GM21360 (cell line): ENCODE results near the gene FOXQ1.

ENCODE experiments used
- ATAC-seq: cut with Tn5 transposase; IDR thresholded peaks from one replicate; pipeline ENCODE4 v1.9.1; 2021; ENCODE audit warnings: mild to moderate bottlenecking, moderate library complexity; ENCODE audit not compliant: unreplicated experiment

Gene FOXQ1

DNA sequence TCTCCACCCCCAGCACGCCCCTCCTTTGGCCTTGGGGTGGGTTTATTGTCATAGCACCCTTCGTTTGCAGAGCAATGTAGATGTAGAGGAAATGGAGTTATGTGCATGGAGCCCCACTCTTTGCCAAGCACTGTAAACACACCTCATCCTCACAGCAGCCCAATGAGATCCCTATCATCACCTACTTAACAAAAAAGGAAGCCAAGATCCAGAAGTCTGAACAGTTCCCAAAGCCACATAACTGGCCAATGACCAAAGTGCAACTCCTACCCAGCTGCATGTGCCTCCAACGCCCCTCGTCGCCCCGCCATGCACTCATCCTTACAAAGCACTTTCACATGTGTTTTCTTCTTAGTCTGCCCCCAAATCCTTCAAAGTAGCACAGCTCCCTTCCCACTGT lies 21.8 kb upstream of the FOXQ1 start:
- no peak for ATAC-seq

DNA sequence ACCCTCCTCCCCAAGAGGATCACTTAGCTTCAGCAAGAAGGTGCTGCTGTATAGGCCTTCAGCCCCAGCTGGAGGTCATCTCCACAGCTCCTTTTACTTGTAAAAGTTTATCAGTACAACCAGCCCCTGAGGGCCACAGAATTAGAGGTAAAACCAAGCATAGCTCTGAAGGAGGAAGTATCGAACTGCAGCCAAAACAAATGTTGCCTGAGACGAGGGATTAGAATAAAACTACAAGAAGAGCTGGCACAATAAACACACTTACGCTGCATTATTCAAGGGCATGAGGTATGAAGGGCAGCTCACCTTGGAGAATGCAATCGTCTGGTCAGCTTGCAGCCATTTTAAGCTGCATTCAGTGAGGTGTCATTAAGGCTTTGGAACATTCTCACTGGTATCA lies 21.1 kb upstream of the FOXQ1 start:
- ATAC-seq = no peak

DNA sequence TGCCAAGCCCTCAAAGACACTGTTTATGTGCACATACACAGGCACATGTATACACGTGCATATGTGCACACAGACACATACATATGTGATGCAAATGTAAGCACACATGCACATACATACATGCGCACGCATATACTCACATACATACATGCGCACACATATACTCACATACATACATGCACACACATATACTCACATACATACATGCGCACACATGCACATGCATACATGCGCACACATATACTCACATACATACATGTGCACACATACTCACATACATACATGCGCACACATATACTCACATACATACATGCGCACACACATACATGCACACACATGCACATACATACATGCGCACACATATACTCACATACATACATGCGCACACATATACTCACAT lies 20.5 kb upstream of the FOXQ1 start:
- no peak for ATAC-seq

DNA sequence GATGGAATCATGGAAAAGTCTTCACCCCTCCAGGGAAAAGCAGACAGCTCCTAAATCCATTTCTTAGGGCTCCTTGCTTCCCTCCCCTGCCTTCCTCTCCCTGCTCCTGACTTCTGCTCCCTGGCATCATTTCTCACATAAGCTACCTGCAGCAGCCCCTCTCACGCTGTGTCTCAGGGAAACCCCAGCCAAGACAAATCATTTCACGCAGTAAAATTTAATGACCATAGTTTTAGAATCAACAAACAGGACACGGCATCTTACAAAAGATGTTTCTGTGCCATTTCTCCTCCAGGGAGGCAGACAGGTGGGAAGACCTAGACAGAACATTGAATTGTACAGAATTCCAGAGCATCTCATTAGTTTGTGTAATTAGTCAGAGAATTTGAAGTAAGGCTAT lies 16.5 kb upstream of the FOXQ1 start:
- no peak for ATAC-seq

DNA sequence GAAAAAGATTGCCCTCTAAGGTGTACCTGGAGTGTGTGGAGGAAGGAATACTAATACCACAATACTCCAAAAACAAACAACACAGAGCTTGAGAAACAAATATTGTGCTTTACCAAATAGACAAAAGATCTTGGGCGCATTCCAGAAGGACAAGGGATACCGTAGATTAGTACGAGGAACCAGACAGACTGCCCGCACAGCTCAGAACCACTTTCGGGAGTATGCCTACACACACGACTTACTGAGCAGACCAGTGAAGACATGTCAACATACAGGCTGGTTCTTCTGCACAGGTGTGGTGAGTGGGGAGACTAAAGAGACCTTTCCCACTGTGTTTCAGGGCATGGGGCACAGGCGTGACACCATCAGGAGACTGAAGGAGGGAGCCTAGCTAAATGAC lies 15.8 kb upstream of the FOXQ1 start:
- no peak for ATAC-seq

DNA sequence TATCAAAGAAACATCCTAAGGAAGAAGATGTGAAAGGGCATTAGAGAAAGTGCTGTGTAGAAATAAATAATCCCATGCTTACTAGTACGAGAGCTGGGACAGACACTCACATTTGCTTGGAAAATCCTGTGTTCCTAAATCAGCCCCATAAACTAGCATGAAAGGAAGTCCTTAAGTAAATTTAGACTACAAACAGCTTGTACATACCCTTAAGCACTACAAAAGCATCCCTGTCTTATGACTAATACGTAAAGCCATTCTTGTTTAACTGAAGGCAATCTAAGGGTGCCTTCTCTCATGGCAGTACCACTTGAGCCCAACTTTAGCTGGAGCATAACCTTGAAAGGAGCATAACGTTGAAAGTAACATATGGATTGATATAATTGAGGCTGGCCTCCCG lies 15.4 kb upstream of the FOXQ1 start:
- no peak for ATAC-seq

DNA sequence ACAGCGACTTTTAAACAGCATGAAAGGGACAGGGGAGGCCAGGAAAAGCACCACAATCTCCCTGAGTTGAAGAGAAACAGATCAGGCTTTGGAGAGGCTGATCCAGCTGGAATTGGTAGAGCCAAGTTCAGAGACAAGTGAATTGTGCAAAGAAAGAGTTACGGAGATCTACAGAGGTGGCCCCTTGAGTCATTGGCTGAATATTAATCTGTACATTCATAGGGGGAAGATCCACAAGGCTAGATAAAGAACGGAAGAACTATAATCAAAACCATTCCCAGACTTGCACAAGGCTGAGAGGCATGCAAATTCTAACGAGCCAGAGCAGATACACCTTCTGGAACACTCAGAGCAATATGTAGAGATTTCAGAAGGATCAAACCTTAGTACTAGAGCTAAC lies 14.2 kb upstream of the FOXQ1 start:
- ATAC-seq = no peak

DNA sequence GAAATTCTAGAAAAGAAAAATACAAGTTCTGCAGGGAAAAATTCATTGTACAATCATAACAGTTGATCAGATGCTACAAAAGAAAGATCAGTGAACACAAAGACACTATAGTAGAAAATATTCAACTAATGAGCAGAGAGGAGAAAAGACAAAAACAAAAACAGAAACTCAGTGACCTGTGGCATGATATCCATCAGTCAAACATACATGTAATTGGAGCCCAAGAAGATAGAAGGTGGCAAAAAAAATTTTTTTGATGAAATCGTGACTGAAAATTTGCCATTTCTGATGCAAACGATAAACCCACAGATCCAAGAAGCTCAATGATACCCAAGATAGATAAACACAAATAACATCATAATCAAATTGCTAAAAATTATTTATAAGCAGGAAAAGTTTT lies 13.1 kb upstream of the FOXQ1 start:
- no peak for ATAC-seq

DNA sequence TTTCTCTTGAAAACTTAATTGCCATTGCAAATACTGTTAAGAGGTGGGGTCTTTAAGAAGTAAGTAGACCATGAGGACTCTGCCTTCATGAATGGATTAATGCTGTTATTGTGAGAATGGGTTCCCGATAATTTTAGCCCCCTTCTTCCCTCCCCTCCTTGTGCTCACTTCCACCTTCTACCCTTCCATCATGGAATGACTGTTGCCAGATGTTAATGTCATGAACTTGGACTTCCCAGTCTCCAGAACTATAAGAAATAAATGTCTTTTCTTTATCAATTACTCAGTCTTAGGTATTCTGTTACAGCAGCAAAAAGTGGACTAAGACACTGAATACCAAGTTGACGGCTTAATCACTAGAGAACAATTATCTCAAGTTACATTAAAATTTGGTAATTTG lies 5.8 kb upstream of the FOXQ1 start:
- ATAC-seq = no peak

DNA sequence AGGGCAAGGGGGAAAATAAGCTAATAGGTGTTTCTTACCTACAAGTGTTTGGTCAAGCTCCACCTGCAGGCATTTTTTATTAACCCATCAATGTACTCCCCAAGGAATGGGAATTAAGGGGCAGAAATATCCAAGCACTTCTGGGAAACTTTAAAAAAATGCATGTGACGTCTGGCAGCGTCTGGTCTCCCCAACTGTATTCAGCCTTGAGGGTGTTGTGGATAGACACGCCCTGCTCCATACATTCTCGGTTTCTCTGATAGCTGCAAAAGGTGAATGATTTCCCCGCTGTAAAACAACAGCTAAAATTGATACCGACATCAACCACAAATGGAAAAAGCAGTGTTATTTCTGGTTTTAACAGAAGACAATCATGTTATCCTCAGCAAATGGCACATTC lies 2.5 kb upstream of the FOXQ1 start:
- no peak for ATAC-seq

DNA sequence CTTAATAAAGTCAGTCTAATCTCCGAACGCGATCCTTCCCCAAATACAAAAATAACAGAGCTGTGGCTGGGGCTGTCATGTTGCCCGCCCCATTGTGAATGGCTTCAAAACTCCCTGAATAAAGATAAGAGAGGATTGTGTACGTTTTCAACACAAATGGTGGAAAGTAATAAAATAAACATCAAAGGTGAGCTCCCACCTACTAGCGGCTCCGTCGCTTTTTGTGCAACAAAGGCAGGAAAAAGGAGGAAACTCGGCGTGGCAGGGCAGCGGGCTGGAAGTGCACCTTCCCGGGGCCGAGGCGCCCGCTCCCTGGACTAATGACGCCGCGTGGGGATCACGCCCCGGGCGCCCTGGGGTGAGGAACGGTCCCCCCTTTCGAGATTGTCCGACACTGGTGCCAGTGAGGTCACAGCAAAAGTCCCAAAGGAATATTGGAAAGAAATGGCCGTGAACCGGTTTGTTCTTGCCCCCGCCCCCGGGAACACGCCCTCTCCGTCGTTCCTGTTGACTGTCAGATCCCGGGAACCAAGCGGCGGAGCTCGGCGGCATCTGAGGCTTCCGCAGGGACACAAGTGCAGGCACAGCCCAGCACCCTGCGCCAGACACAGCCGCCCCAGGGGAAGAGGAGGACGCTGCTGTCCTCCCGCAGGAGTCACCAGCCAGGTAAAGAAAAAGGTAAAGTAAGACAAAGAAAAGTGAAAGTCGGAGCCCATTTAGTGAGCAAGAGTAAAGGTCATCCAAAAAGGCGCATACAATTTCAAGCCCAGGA lies 1.1 kb upstream of the FOXQ1 start:
- ATAC-seq = no peak

DNA sequence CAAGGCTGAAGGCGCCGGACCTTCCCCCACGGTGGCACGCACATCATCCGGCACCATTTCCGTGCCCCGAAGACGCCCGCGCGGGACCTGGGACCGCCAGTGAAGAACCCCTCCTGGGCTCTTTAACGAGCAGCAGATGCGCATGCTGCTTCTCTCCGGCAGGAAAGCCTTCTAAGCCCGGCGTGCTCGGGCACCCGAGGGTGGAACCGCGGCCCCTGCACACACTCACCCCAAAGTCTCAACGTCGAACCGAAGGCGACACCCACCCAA lies 240 bp downstream of the FOXQ1 start:
- ATAC-seq = no peak

DNA sequence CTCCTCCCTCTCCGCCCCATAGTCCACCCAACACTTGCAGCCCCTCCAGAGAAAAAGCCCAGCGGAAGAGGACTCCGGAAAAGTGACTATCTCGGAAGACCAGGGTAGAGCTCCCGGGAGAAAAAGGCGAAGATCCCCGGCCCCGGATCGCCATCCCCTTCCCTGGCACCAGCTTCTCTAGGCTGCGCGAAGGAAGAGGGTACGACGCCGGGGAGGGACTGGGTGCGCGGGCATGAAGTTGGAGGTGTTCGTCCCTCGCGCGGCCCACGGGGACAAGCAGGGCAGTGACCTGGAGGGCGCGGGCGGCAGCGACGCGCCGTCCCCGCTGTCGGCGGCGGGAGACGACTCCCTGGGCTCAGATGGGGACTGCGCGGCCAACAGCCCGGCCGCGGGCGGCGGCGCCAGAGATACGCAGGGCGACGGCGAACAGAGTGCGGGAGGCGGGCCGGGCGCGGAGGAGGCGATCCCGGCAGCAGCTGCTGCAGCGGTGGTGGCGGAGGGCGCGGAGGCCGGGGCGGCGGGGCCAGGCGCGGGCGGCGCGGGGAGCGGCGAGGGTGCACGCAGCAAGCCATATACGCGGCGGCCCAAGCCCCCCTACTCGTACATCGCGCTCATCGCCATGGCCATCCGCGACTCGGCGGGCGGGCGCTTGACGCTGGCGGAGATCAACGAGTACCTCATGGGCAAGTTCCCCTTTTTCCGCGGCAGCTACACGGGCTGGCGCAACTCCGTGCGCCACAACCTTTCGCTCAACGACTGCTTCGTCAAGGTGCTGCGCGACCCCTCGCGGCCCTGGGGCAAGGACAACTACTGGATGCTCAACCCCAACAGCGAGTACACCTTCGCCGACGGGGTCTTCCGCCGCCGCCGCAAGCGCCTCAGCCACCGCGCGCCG lies 822 bp downstream of the FOXQ1 start:
- ATAC-seq = no peak

DNA sequence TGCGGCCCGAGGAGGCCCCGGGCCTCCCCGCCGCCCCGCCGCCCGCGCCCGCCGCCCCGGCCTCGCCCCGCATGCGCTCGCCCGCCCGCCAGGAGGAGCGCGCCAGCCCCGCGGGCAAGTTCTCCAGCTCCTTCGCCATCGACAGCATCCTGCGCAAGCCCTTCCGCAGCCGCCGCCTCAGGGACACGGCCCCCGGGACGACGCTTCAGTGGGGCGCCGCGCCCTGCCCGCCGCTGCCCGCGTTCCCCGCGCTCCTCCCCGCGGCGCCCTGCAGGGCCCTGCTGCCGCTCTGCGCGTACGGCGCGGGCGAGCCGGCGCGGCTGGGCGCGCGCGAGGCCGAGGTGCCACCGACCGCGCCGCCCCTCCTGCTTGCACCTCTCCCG lies 1.5 kb downstream of the FOXQ1 start:
- ATAC-seq = no peak

DNA sequence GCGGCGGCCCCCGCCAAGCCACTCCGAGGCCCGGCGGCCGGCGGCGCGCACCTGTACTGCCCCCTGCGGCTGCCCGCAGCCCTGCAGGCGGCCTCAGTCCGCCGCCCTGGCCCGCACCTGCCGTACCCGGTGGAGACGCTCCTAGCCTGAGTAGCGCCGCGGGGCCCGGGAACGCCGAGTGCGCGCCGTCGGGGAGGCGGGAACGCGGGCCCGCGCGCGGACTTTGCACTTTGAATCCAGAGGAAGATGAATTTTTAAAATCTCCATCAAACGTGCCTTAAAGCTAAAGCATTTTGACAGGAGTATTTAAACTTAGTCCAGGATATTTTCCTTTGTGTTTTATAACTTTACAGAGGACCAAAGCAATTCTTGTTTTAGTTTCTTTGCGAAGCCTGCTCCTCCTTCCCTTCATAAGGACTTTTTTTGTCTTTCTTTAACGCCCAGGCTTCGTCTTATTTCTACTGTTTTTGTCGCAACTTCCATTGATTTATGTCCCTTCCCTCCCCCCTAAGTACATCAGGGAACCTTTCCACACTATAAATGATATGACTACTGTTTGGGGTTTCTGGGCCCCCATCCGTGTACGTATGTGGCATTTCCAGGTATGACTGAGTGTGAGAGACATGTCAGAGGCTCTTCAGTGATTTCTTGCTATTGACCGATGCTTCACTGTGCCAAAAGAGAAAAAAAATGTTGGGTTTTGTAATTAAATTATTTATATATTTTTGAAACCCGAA lies 2.0 kb downstream of the FOXQ1 start:
- no peak for ATAC-seq

DNA sequence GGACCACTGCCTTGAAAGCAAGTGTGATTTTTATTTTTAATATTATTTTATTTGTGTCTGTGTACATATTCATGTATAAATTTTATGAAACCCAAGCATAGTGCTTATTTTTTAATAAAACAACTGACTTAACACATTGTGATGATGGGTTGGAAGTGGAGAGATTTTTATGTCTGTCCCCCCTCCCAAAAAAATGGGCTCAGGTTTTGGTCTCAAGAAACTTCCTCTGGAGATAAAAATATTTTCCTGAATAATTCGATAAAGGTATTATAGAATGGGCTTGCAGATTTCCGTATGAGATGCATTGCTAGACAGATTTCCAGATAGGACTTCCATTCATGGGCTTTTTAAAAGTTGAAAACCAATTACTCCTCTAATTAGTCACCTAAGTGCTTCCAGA lies 2.7 kb downstream of the FOXQ1 start:
- ATAC-seq = no peak

DNA sequence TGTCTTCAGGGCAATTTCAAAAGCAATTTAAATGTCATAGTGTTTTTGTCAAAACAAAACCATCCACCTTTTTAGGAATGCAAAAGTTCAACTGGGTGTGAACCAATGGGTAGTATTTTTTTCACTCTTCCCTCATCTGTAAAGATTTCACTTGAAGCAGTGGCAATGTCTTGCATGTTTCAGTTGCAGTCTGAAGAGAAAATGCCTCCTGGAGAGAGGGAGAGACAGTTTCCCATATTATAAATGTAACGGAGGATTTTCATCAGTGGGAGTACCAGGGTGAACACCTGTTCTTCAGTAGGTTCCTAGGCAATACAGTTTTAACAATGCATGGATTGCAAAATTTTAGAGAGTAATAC lies 3.3 kb downstream of the FOXQ1 start:
- ATAC-seq = no peak

DNA sequence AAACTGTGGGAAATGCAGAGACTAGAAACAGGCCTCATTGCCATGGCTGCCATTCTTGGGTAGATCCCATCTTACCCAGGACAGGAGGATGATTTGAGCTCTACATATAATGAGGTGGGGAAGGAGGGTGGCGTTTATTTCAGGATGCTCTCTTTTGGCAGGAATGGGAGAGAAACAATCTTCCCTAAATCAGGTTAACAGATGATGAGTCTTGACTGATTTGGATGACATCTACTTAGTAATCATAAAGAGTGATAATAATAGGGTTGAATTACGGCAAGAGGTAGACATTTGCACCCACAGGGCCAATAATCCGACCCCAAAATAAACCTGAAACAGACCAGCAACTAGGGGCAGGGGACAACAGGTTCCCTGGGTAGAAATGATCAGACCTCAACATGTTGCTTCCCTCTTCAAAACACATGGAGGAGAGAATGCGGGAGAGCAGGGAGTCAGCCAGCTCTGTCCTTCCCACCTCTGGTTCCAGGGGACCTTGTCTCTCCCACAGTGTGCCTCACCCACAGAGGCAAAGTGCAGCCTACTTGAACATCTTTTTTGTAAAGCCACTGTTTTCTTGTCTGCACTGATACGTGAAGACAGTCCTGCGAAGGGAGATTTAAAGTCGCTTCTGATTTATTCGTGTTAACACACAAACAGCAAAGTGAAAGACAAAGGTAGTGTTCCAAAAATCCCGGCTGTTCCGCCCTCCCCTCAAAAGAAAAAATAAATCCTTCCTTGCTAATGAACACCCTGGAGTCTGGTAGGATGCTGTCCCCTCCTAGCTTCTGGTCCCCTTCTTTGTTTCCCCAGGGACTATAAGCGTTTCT lies 3.9 kb downstream of the FOXQ1 start:
- no peak for ATAC-seq

DNA sequence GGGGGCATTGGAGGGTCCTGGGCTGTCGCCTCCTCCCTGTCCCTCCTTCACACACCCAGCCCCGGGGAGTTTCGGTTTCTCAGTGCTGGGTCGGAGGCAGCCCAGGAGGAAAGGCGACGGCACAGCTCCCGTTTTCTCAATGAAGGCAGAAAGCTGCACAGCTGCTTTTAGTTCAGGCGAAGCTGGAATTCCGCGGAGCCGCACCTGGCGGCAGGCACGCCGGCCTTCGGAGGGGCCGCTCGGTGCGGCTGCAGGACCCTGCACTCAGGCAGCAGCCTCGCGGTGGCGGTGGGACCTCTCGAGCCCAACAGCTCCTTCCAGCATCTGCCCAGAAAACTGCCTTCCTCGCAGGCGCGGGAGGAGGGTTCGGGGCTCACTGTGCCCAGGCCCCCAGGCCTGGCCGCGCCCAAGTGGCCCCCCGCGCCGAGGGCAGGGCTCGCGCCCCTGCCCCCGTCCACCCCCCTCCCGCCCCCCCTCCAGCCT lies 4.6 kb downstream of the FOXQ1 start:
- no peak for ATAC-seq

DNA sequence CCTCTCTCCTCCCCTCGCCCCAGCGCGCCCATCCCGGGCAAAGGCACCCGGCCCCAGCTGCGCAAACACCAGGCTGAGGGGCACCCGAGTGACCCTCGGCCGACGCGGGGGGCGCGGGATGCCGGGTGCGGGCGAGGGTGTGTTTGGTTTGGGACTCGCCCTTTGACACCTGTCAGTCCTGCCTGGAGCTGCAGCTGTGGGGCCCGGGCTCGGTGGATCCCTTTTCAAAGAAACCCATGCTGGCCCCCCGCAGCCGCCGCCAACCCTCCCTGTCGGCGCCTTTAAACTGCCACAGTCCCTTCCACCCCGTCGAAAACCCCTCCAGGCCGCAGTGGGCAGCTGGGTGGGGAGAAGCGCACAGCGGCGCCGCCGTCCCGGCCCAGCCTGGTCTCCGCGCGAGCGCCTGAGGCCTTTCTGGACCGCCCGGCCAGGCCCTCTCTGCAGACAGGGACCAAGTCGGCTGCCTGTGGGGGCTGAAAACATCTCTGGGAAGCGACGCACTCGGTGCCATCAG lies 5.5 kb downstream of the FOXQ1 start:
- ATAC-seq = no peak

DNA sequence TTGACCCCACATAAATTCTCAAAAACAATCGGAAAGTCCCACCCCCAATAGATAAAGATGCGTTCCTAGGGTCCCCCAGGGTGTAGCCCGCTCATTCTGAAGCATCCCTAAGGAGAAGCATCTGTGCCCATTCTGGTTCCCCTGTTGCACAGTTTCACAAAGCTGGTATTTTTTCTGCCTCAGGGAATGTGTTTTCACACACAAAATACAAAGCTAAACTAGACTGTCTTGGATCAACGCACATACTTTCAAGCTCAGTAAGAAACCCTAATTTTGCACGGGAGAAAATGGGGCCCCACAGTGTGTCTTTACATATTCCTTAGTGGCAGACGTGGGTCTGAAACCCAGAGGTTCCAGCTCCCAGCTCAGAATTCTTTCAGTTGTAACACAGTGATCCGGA lies 6.1 kb downstream of the FOXQ1 start:
- no peak for ATAC-seq
